Cardiac septum (tissue), 1 donor: ENCODE data around the gene LSM14B. TPM values are rescaled to one million over a fixed set of nuclear protein-coding genes. Genes with fewer than 3 reads are reported as not detected.
"Not testable (repeated sequence)": the region's sequence is repeated elsewhere in the genome, so short reads cannot be mapped to it uniquely, and the experiment has no call there.

Experiments
- DNase-seq: peaks from one replicate; pipeline ENCODE4 v3.0.0-alpha.2; 2020; ENCODE audit warnings: low spot score
- intact Hi-C: fragments of 100-400 bp; cut with DNase I; formaldehyde crosslinking; loops from one replicate; pipeline ENCODE4 v1.14.0; 2022
- total RNA-seq: library from RNA; stranded (reverse); fragmentation: NEBNext Ultra II Directional; extraction: Animal tissue kit (Norgen Biotek cat#: 25700); gene quantifications from one replicate; pipeline ENCODE4 v1.2.1, GENCODE V29; 2021
- donor health status: DM: no; HTN: no; CAD: no.

The LSM14B gene
- total RNA-seq, 1 donor from 2014 or later, result 51.0 TPM

GRCh38 chr20:62105592-62105991 lies 16.7 kb upstream of the LSM14B start:
- intact Hi-C loops, result no loop called here
- DNase-seq, result no peak

- intact Hi-C loops, result no loop called here
- DNase-seq, result no peak
Measured at GRCh38 chr20:62111148-62111547, 11.1 kb upstream of the LSM14B start.

- DNase-seq, result no peak
- intact Hi-C loops, result no loop called here
Measured at GRCh38 chr20:62112368-62112767, 9.9 kb upstream of the LSM14B start.

- DNase-seq, result no peak
- intact Hi-C loops, result no loop called here
Measured at GRCh38 chr20:62114894-62115293, 7.4 kb upstream of the LSM14B start.

DNA sequence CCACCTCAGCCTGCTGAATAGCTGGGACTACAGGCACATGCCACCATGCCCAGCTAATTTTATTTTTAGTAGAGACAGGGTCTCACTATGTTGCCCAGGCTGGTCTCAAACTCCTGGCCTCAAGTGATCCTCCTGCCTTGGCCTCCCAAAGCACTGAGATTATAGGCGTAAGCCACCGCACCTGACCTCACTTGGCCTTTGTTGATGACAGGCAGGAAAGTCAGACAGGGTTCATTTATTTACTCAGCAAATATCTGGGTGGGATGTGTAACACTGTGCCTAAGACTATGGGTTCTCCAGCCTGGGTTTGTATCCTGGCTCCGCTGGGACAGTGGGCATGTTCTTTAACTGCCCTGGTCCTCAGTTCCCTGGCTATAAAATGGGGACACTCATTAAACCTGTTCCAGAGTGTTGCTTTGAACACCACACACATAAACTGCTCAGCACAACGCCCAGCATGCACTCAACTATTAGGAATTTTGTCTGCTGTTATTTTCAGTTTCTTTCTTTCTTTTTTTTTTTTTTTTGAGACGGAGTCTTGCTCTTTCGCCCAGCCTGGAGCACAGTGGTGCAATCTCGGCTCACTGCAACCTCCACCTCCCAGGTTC lies 6.4 kb upstream of the LSM14B start:
- intact Hi-C loops, DNase-seq: not testable (repeated sequence)

- intact Hi-C loops, result no loop called here
- no peak for DNase-seq
Measured at GRCh38 chr20:62116558-62117361, 5.5 kb upstream of the LSM14B start.

GRCh38 chr20:62117362-62117646 lies 5.0 kb upstream of the LSM14B start:
- intact Hi-C loops, result no loop called here
- DNase-seq, result no peak

DNA sequence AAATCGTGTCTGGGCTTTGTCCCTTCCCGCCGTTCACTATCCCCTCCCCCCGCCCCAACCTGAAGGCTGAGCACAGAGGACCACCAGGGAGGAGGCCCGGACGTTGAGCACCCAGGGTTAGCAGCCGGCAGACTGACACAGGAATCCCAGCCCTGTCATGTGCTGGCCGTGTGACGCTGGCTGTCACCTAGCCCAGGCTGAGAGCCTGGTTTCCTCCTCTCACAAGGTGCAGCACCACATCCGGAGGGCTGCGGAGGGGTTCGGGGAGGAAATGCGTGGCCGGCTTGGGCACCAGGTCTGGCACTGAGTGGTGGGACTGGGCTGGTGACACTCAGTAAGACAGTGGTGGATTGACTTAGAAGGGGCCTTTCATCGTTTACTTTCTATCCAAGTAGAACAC lies 4.6 kb upstream of the LSM14B start:
- DNase-seq, result no peak
- intact Hi-C loops, result no loop called here

DNA sequence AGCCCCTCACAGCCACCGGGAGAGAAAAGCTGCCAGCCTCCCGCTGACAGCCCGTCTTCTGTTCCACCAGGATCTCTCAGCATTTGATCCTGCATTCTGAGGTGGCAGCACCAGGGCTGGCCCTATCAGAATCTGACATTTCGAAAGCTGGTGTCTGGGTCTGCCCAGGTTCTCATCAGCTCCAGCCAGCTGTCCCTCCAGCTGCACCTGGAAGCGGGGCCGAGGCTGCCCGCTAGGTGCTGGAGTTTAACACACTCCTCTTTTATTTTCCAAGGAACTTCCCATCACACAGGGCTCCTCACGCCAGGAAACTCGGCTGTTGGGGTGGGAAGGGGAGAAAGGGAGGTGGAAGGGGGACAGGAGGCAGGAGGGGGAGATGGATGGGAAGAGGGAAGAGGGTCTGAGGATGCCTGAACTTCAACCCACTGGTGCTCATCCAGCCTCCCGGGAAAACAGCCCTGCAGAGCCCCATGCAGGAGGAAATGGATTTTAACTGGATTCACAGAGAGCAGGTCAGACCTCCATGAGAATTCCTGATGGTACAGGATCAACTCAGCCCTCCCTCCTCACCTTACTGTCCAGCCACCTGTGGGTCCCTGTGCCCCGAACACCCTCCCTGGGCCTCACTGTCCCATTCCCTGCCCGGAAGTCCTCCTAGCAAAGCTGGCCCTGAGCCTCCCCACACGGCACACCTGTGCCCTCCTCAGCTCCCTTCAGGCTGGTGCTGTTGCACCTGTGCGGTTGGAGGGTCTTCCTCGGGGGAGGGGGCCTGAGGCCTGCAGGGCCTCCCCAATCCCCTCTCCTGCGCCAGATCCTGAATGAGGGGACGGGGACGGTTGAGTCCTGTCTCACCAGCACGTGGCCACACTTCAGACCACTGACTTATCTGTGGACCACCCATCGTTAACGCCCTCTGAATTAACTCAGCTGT lies 3.9 kb upstream of the LSM14B start:
- intact Hi-C loops, result no loop called here

DNA sequence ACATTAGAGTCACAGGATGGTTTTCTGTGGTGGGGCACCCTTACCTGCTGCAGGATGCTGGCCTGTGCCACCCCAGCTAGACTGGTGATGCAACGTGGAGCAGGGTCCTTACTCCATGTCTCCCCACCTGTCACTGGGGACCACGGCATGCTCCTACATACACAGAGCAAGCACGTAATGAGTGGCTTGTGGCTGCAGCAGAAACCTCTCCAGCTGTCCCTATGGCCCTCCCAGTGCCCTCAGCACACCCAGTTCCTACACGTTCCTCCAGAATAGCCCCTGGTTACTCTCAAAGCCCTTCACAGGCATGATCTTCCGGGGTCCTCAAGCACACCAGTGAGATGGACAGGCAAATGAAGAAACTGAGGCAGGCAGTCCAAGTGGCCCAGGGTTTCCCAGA lies 3.2 kb upstream of the LSM14B start:
- no peak for DNase-seq
- intact Hi-C loops, result no loop called here

More for the DNA sequence above, 3.9 kb upstream of the LSM14B start:
- DNase-seq, result no peak

DNA sequence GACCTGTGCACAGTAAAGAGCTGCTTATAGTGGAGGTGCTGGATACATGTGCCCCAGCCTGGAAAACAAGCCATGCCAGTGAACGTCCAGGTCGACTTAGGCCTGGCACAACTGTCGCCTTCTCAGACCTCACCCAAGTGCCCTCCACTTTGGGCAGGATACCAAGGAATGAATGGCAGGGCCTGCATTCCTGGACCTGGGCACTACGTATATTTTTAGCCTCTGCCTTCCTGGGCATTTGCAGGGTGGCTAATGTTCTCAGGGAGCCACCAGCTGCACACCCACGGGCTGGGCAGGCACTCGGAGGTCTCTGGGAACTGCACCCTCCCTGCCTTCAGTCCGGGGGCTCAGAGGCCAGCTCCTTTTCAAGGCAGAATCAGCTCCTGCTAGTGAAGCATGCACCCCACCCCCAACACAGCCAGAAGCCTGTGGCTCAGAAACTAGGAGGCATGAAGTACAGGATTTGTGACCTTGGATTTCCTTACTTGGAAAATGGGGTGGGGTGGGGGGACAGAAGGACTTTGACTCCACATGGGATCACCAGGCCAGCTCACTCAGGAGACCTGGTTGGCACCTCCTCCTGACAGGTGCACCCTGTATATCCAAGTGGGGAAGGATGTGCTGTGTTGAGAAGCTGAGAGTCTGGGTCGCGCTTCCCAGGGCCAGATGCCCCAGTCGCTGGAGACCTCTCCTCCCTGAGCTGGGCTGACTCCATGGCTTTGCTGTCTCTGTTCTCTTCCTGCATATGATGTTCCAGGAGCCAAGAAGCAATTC lies 2.5 kb upstream of the LSM14B start:
- DNase-seq, result no peak
- intact Hi-C loops, result loop anchor here (5.0 kb wide), 1 partner anchor 118 kb away; the partner anchor contains the start of gene OSBPL2

DNA sequence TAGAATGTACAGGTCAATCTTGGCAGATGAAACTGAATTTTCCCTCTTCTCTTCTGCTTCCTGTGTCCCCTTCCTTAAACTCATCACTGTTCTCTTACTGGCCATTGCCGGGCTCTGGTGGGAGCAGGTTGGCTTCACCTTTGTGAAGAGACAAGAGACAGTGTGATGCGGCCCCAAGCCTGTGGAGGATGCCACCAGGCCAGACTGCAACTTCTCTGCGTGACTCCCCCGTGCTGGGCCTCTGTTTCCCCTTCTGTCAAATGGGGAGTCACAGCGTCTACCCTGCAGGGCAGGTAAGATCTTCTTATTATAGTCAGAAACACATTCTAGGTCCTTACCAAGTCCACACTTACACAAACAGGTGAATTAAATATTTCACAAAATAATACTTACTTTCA lies 1.9 kb upstream of the LSM14B start:
- intact Hi-C loops, result loop anchor here (5.0 kb wide), 1 partner anchor 117 kb away; the partner anchor contains the start of gene OSBPL2
- DNase-seq, result no peak

DNA sequence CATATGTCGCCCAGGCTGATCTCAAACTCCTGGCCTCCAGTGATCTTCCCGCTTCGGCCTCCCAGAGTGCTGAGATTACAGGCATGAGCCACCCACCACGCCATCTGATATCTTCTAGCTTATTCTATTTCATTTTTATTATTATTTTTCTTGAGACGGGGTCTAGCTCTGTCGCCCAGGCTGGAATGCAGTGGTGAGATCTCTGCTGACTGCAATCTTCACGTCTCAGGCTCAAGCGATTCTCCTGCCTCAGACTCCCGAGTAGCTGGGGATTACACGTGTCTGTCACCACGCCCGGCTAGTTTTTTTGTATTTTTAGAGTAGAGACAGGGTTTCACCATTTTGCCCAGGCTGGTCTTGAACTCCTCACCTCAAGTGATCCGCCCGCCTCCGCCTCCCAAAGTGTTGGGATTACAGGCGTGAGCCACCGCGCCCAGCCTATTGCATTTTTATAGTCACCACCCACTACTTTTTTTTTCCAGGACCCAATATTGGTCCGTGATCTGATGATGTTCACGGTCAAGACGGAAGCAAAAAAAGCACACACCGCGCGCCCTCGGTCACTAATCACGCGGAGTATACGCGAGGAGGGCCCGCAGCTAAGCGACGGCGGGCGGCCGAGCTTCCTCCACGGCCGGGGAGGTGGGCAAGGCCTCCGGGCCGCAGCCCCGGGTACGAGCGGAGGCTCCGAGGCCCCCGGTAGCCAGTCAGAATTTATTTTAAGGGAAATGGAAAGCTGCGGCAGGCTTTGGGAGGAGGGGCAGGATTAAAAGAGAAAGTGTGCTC lies 1.1 kb upstream of the LSM14B start:
- no peak for DNase-seq
- intact Hi-C loops, result loop anchor here (5.0 kb wide), 1 partner anchor 116 kb away; the partner anchor contains the start of gene OSBPL2

DNA sequence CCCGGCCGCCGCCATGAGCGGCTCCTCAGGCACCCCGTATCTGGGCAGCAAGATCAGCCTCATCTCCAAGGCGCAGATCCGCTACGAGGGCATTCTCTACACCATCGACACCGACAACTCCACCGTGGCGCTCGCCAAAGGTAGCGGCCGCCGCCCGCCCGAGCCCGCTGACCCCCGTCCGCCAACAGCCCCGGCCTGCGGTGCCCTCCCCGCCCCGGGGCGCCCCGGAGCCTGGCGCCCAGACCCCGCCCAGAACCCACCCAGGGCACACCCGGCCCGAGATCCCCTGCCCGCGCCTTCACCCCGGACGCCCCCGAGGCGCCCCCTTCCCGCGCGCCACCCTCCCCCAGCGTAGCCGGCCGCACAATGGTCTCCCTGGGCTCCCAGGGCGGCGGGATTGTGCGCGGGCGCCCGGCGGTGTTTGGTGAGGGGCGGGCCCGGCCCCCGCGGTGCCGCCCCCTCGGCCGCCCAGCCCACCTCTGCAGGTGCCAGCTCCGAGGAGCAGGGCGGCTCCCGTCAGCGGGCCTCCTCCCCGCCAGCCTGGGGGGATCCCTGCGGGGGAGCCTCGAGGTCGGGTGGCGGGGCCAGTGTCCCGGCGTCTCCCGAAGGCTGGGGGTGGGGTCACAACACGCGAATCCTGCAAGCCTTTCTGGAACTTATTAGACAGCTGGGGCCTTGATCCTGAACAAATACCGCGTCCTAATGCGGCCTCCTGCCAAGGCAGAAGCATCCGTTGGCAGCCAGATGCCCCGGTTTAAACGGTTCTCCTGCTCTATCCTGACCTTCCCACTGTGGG lies 577 bp downstream of the LSM14B start:
- intact Hi-C loops, result loop anchor here (2.0 to 5.0 kb wide), 3 partner anchors 20 to 114 kb away; partner anchors contain the start of genes OSBPL2, PSMA7 and SS18L1
- no peak for DNase-seq

GRCh38 chr20:62123450-62124118 lies 1.3 kb downstream of the LSM14B start:
- intact Hi-C loops, result loop anchor here (2.0 to 5.0 kb wide), 3 partner anchors 19 to 114 kb away; partner anchors contain the start of genes OSBPL2, PSMA7 and SS18L1
- no peak for DNase-seq

GRCh38 chr20:62126141-62126540 lies 3.9 kb downstream of the LSM14B start:
- DNase-seq, result no peak
- intact Hi-C loops, result no loop called here

DNA sequence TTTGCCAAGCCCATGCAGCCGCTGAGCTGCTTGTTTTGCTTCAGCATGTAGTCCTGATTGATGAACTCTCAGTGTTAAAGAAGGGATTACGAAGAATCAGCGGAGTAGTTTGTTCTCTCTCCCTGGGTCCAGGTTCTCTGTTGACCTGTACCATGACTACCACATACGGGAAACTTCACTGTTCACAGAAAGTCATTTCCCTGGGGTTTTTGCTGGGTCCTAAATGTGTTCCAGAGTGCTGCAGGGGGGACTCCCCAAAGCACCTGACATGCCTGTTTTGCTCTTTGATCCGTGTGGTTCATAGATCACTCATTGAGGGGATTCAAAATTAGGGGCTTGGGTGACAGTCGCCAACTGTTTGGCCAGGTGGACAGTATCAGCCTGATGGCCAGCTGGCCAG lies 5.5 kb downstream of the LSM14B start:
- intact Hi-C loops, result no loop called here
- no peak for DNase-seq
